Measurements from ENCODE around the gene OR4S1.
"Not testable (repeated sequence)": the region's sequence is repeated elsewhere in the genome, so short reads cannot be mapped to it uniquely, and the experiment has no call there.

OR4S1 gene

GRCh38 chr11:48305923-48306322 lies at the start of gene OR4S1:
OR4S1 (plus strand) TSS chr11:48306223; CDS start chr11:48306223, 0 bp downstream.
- no peak for DNase-seq (ENCODE audit: low read depth in 2 of 2)

- no peak for DNase-seq (ENCODE audit: low read depth in 2 of 2)
Observed at GRCh38 chr11:48261600-48261999, 44.4 kb upstream of the OR4S1 start.

GRCh38 chr11:48263423-48263911 lies 42.6 kb upstream of the OR4S1 start, which contains the start of gene OR4X1:
OR4X1 (plus strand) TSS chr11:48263861; CDS start chr11:48263861, 0 bp downstream.
- DNase-seq (ENCODE audit: low read depth in 2 of 2): no peak

- DNase-seq (ENCODE audit: low read depth in 2 of 2): no peak
Observed at GRCh38 chr11:48270621-48271020, 35.4 kb upstream of the OR4S1 start.

GRCh38 chr11:48272606-48273005 lies 33.4 kb upstream of the OR4S1 start:
- no peak for DNase-seq (ENCODE audit: low read depth in 2 of 2)

- peak; percentile 29 to 53 for DNase-seq (ENCODE audit: low read depth in 2 of 2)
Observed at GRCh38 chr11:48307760-48308386, 1.9 kb downstream of the OR4S1 start.

GRCh38 chr11:48313590-48313989 lies 7.6 kb downstream of the OR4S1 start:
- not testable (repeated sequence) for DNase-seq (ENCODE audit: low read depth in 2 of 2)

- not testable (repeated sequence) for DNase-seq (ENCODE audit: low read depth in 2 of 2)
Observed at GRCh38 chr11:48319813-48320212, 13.8 kb downstream of the OR4S1 start.

GRCh38 chr11:48324620-48325019 lies 18.6 kb downstream of the OR4S1 start, which contains the start of gene OR4C3:
OR4C3 (plus strand) TSS chr11:48324920; CDS start chr11:48325022, 102 bp downstream.
- DNase-seq (ENCODE audit: low read depth in 2 of 2): not testable (repeated sequence)

- DNase-seq (ENCODE audit: low read depth in 2 of 2): no peak
Observed at GRCh38 chr11:48341466-48341865, 35.4 kb downstream of the OR4S1 start.

GRCh38 chr11:48342505-48342904 lies 36.5 kb downstream of the OR4S1 start:
- DNase-seq (ENCODE audit: low read depth in 2 of 2): not testable (repeated sequence)

- not testable (repeated sequence) for DNase-seq (ENCODE audit: low read depth in 2 of 2)
Observed at GRCh38 chr11:48346286-48346685, 40.3 kb downstream of the OR4S1 start.

GRCh38 chr11:48354013-48354412 lies 48.0 kb downstream of the OR4S1 start:
- no peak for DNase-seq (ENCODE audit: low read depth in 2 of 2)

GRCh38 chr11:48354677-48355076 lies 48.7 kb downstream of the OR4S1 start:
- no peak for DNase-seq (ENCODE audit: low read depth in 2 of 2)

Measured in stimulated activated CD8-positive, alpha-beta memory T cell treated with anti-CD3 and anti-CD28 coated beads, Interleukin-2, amount 100 ng/mL, for 48 hours (primary cell).